HG03095 (cell line): ENCODE data around the gene MIOX.

Experiments
- ATAC-seq: cut with Tn5 transposase; IDR thresholded peaks from one replicate; pipeline ENCODE4 v1.9.1; 2021; ENCODE audit warnings: moderate library complexity; ENCODE audit not compliant: unreplicated experiment

MIOX gene

GRCh38 chr22:50488886-50489285, 2.2 kb downstream of the MIOX start:
- ATAC-seq: no peak

DNA sequence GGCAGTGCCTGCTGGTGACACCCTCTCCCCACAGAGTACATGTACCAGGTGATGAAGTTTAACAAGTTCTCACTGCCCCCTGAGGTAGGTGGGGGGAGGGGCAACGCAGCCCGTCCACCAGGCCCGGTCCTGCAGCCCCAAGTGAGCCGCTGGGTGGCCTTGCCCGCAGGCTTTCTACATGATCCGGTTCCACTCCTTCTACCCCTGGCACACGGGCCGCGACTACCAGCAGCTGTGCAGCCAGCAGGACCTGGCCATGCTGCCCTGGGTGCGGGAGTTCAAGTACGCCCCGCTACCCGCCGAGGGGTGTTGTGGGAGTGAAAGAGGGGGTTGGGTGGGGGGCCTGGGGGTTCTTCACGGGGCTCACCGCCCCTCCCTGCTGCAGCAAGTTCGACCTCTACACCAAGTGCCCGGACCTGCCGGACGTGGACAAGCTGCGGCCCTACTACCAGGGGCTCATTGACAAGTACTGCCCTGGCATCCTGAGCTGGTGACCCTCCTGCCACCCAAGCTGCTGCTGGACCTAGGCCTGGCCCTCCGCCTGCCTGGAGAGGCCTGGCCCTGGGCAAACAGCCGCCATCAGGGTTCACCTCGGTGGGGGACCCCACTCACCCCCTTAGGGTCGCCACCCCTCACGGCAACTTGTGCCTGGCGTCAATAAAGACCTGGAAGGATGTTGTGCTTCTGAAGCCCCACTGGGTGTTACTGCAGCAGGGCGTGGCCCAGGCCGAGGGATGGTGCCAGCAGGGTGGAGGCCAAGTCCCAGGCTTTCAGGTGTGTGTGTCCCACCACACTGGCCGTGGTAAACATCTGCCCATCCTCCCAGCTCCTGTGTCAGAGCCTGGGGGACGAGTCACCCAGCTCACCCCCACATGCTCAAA, 2.9 kb downstream of the MIOX start:
- no peak for ATAC-seq

- ATAC-seq: no peak
Observed at GRCh38 chr22:50490531-50491308, 4.1 kb downstream of the MIOX start.

GRCh38 chr22:50497093-50497492, 10.4 kb downstream of the MIOX start:
- ATAC-seq: no peak

- no peak for ATAC-seq
Observed at GRCh38 chr22:50498322-50498890, 11.7 kb downstream of the MIOX start.

DNA sequence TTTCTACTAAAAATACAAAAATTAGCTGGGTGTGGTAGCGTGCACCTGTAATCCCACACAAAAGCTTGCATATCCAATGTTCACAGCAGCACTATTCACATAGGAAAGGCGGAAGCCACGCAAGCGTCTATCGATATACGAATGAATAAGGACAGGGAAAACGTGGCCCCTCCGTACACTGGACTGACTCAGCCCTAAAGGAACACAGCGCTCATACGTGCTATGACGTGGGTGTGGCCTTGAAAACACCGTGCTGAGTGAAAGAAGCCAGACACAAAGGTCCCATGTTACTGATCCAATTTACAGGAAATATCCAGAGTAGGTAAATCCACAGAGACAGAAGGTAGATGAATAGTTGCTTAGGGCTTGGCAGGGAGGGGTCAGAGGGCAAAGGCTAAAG, 13.8 kb downstream of the MIOX start:
- ATAC-seq: no peak

DNA sequence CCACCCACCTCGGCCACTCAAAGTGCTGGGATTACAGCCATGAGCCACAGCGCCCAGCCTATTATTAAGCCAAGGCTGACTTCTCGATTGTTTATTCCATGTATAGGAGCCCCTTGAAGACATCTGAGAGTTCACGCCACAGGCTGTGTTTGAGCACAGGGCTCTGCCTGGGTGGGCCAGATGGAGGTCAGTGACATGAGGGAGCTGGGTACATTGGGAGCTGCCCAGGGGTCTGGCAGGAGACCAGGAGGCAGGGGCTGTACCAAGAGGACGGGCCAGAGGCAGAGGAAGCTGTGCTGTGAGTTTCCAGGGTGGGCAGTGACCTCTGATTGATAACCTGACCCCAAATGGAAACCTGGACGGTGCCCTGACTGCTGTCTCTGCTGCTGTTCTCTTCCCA, 15.4 kb downstream of the MIOX start:
- ATAC-seq: no peak

DNA sequence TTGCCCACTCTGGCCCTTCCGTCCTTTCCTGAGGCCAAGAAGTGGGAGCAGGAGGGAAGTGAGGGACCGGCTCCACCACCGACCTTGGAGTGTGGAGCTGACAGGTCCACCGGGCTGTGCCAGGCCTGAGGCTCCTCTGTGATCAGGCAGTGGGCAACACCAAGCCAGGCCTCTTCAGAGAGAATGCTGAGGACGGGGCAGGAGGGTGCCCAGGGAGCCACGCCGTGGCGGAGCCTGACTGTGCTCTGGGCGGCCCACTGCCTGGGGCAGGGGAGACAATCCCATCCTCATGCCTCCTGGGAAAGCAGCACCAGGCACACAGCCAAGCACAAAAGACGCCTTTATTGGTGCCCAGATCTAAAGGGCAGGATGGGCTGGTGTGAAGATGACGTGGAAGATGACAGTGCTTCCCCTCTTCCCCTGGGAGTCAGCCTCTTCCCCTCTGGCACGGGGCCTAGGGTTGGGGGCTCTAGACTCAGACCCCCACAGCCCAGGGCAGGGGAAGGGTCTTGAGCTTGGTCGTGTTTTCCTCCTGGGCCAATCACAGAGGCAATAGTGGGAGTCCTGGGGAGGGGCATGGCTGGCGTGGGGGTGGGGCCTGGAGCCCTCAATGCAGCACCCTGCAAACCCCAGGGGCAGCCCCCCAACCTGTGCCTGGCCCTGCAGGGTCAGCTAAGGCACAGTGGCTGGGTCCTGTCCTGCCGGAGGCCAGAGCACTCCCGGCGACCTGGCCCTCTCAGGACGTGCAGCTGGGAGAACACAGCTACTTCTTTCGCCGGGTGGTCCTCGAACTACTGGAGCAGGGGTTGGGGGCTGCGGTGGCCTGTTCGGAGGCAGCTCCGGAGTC, 16.2 kb downstream of the MIOX start:
- no peak for ATAC-seq

DNA sequence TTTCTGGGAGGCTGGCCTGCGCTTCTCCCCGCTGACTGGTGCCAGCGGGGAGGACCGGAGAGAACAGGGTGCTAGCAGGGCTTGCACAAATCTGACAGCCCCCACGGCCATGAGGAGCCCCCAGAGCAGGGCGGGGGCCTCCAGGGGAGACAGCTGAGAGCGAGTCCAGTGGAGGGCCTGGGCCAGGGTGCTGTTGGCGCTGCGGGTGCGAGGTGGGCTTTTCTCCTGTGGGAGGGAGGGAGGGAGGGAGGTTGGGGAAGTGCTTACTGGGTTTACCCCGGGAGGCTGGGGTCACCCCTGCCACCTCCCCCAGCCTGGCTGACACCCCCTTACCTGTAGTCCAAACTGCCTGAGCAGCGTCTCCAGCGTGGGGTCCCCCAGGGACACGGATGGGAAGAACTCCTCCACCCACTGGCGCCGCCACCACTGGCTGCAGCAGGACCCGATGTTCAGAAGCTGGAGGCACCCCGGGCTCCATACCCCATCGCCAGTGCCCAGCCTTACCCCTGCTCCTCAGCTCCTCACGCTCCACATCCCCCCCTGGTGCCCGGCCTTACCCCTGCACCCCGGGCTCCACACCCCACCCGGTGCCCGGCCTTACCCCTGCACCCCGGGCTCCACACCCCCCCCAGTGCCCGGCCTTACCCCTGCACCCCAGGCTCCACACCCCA, 17.0 kb downstream of the MIOX start:
- ATAC-seq: no peak

DNA sequence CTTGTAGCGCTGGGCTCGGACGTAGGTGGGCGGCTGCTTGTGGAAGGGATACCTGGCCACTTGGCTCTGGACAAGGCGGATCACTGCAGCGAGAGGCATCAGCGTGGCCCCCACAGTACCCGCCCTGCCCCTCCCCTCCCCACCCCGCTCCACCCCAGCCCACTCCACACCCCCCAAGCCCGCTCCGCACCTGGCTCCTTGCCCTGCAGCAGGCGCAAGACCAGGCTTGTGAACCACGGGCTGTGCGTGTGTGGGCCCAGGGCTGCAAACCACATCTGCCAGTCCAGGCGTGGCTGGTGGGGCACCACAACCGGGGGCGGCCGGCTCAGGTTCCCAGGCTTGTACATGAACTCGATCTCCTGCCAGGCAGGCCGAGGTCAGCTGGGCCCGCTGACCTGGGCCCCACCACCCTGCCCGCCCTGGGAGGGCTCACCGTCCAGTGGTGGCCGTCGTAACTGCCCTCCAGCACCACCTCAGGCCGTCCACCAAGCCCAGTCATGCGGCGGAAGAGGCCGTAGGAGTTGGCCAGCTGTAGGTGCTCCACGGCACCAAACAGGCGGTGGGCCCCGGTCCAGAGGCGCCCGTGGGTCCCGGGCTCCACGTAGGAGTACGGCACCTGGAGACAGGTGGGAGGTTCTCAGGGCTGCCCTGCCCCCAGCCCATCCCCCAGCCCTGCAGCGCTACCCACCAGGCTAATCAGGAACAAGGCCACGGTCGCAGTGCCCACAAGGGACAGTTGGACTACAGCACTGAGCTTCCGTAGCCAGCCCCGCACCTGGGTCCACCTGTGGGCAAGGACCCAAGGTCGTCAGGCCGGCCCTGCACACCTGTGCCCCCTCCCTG, 17.9 kb downstream of the MIOX start:
- ATAC-seq: no peak

- no peak for ATAC-seq
Observed at GRCh38 chr22:50505276-50505775, 18.7 kb downstream of the MIOX start.

DNA sequence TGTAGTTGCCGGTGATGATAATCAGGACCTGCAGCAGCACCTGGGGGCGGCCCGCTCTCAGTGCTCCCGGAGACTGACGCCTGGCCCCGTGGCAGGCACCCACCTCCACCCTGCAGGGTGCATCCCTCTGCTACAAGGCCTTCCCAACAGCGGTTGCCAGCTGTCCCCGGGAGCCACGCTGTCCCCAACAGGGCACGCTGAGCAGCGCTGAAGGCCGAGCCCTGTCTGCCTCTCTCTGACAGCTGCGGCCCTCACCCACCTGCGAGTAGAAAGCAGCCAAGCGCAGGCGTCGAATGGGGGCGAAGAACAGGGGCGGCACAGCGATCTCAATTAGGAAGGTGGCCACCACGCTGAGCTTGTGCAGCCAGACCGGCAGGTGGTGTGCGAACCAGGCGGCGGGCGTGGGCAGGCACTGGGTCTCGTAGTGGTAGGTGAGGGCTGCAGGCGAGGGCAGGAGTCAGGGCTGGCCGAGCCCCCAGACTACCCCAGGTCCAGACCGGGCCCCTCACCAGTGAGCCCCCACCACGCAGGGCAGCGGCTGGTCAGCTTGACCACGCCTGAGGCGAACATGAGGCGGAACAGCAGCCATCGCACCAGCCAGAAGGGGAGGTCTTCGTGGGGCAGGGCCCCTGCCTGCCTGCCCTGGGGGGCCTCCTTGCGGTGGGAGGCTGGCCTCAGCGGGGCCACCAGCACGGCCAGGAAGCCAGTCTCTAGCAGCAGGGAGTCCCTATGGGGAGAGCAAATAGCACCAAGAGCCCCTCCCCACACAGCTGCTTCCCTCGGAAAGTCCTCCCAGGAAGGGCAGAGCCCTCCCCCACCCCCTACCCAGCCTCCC, 19.3 kb downstream of the MIOX start:
- ATAC-seq: no peak

GRCh38 chr22:50506611-50507420, 20.2 kb downstream of the MIOX start:
- ATAC-seq: no peak

DNA sequence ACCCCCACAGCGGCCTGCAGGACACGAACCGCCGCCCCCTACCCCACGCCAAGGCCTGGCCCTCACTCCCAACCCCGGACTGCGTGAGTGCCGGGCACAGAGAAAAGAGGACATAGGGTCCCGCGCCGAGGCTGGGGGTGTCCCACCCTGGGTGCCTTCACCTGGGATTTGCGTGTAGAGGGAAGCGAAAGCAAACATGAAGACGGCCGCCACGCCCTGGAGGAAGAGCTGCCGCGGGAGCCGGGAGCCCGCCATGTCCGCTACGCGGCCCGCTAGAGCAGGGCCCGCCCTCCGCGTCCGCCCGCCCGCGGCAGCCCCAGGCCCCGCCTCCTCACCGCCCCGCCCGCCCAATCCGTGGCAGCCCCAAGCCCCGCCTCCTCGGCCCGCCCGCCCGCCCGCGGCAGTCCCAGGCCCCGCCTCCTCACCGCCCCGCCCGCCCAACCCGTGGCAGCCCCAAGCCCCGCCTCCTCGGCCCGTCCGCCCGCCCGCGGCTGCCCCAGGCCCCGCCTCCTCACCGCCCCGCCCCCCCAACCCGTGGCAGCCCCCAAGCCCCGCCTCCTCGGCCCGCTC, 20.8 kb downstream of the MIOX start, which contains the start of gene LMF2:
LMF2 (minus strand) TSS at position 282 of the 570 bp plus-strand sequence; CDS start at position 255, 27 bp downstream.
- peak; percentile 58 for ATAC-seq

GRCh38 chr22:50507991-50508884, 21.6 kb downstream of the MIOX start, which contains the start of gene NCAPH2:
TSS of gene NCAPH2 (plus strand) at chr22:50508224. CDS start at chr22:50508338, 114 bp downstream.
- peak; percentile 46 for ATAC-seq

DNA sequence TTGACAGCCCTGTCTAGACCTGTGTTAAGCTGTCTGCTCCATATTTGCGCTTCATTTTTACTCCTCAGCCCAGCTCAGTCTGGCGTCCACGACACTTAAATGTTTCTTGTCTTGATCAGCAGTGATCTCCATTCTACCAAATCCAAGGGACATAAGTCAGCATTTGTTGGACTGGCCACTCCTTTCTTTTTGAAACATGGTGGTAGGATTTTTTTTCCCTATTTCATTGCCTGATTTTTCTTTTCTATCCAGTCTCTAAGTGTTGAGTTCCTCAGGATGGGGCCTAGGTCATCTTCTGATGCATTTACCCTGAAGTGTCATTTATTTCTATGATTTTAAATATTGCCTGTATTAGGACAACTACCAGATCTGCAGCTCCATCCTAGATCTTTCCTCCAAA, 22.2 kb downstream of the MIOX start:
- no peak for ATAC-seq
